Left colon (tissue), 2 donors: ENCODE results near the gene PRR19. TPM values are rescaled to one million over a fixed set of nuclear protein-coding genes. Genes with fewer than 3 reads are reported as not detected.
"Not testable (repeated sequence)": the region's sequence is repeated elsewhere in the genome, so short reads cannot be mapped to it uniquely, and the experiment has no call there.

Source experiments
- ATAC-seq: fragments of 200-7000 bp; cut with Tn5 transposase; one replicate; pipeline ENCODE4 v1.9.1; 2020; ENCODE audit warnings: mild to moderate bottlenecking, moderate library complexity
- DNase-seq, 2 donors: peaks; one replicate each; pipeline ENCODE4 v3.0.0-alpha.2; 2020
- intact Hi-C, 2 donors: fragments of 100-400 bp; cut with DNase I in 1 of 2; cut with micrococcal nuclease in 1 of 2; formaldehyde crosslinking; loops; one replicate each; pipeline versions ENCODE4 v1.11.2 to v1.14.0; 2022; cut with DNase I, micrococcal nuclease
- long read RNA-seq: library from polyadenylated mRNA; unstranded; transcript quantifications from one replicate; pipeline ENCODE4 v2.0.0, GENCODE V29; 2021
- total RNA-seq, 2 donors: library from RNA; stranded (reverse); fragmentation: NEBNext Ultra II Directional; extraction: Animal tissue kit (Norgen Biotek cat#: 25700); gene quantifications; one replicate each; pipeline ENCODE4 v1.2.1, GENCODE V29; 2021
- donor health status: DM: no; HTN: no; CAD: no.
- donor health status: DM: yes; HTN: yes; CAD: no.

The PRR19 gene, protein sequence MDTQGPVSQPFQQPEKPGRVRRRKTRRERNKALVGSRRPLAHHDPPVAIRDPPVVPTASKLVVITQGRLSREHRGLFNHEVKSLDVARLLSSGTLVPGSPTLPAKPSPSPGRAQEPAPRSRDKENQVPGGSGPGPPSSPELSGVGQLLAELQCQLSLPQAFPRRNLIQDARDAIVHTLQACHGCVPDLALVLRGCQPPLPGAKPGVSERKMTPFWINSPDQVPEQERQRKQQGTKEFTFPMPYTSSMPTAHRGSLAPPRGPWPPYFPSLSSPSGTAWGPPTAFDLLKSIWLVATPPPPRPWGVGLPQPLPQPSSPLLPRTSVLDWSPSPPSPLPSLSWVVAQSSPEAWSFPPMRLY
- under 1 TPM; 0.49 to 0.50 TPM for total RNA-seq
- long read RNA-seq, result 0 reads

DNA sequence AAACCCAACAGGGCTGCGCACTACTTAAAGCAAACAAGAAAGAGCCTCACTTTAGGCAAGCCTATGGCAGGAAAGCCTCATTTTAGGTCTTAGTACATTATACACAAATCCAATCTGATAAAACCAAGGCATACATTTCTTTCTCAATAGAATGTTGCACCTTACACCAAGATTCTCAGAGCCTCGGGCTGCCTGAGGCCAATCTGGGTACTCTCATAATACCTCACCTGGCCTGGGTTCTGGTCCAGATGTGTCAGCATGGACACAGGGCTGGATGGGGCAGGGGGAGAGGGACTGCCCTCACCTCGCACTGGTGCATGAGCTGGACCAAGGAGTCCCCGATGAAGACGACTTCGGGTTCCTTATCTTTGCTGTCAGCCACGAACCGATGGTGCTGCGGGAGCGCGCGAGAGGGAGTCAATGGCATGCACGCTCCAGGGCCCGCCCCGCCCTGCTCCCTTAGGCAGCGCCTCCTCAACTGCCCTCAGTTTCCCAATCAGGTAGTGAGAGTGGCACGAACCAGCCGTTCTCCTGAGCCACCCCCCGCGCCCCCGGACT, at the start of gene PRR19:
PRR19 (plus strand) TSS at position 487 of the 558 bp plus-strand sequence. CDS start 7,453 bp downstream, outside the sequence.
- intact Hi-C loops, result no loop called here
- ATAC-seq (peak; percentile 53), DNase-seq (peak in 1 of 2 donors; percentile 69)

DNA sequence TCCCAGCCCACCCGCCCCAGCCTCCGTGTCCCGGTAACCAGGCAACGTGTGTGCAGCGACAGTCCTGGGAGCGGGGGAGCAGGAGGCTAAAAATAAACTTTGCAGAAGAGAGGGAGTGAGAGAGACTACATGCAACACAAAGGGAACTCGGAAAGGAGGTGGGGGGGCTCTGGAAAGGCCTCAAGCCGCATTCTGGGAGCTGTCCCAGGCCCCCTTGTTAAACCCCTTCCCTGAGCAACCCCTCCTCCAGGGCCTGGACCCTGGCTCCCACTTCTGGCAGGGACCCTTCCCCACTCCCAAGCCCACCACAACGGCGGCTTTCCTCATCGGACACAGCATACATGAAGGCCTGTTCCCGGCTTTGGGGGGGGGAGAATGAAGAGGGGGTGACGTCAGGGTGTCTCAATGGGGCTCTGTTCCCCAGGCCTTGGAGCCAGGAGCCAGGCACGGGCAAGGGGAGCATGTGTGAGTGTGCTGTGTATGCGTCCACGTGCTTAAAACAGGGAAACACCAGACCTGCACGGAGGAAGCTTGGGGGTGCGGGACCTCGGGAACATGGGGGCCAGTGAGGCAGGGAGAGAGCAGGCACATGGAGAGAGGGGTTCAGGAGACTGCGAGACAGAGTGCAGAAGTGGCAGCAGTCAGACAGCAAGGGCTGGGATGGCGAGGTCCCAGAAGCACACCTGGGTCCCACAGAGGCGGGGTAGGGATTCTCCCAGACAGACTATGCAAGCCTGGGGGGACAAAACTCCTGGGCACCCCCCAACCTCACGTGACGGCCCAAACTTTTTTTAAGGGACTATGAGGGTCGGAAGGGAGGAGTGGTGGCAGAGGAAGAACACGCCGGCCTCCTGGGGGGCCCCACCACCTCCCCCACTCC, 49.3 kb upstream of the PRR19 start:
- ATAC-seq, result no peak
- DNase-seq, result peak in 1 of 2 donors; percentile 34
- intact Hi-C loops, result no loop called here

DNA sequence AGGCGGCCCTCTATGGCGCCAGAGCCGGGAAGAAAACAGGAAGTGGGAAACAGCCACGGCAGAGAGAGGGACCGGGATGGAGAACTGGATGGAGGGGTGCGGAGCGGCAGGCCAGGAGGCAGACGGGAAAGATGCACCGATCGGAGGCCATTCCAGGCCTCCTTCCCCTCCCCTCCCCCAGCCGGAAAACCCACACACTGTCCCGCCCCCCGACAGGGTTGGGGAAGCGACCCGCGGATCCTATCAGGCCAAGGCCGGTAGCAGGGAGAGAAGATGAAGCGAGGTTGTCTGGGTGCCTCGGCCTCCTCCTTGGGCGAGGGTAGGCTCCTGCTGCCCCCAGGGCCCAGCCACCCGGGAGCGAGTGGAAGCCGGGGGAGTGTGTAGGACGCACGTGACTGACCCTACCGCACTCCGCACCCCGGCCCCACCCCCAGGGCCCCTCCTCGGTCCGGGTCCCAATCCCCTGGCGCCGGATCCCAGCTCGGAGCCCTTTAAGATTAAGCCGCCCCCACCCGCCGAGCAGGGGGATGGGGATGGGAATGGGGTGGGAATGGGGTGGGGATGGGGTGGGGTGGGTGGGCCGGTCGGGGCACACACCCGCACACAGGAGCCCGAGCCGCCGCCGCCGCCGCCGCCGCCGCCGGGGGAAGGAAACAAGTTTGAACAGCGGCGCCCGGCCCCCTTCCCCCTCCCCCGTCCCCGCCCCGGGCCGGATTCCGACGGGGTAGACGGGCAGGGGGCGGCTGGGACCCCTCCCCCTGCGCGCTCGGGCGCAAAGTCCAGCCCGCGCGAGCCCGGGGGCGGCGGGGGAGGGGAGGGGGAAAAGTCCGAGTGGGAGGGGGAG, 48.5 kb upstream of the PRR19 start:
- ATAC-seq (peak; percentile 26), DNase-seq (peak; percentile 70 to 74)
- intact Hi-C loops, result no loop called here

DNA sequence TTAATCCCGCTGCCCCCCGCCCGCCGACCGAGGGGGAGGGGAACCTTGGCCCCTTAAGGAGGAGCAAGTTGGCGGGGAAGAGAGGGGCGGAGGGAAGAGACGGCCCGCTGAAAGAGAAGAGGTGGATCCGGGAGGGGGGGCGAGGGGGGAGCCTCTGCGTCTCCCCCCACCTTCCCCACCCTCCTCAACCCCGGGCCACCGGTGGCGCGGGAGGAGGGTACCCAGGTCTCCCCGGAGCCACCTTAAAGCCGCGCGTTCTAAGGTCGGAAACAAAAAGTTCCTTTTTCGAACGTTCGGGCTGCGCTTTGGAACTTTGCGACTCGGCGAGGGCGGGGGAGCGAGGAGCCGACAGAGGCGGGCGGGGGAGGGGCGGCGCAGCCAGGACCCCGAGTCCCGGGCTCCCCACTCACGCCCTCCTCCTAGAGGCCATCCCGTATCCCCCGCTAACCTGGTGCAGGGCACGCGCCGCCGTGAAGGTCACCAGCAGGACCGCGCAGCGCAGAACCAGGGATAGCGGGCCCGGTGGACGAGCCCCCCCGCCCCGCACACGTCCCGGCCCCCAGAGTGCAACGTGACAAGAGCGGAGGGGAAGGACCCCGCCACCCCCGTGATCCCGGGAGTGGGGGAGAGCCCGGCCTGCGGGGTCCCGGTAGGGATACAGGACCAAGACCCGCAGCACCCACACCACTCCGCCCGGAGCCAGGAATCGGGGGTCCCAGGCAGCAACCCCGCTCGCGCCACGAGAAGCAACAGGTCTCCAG, 47.7 kb upstream of the PRR19 start:
- peak; percentile 78 to 88 for DNase-seq
- intact Hi-C loops, result no loop called here
- ATAC-seq, result peak; percentile 48

DNA sequence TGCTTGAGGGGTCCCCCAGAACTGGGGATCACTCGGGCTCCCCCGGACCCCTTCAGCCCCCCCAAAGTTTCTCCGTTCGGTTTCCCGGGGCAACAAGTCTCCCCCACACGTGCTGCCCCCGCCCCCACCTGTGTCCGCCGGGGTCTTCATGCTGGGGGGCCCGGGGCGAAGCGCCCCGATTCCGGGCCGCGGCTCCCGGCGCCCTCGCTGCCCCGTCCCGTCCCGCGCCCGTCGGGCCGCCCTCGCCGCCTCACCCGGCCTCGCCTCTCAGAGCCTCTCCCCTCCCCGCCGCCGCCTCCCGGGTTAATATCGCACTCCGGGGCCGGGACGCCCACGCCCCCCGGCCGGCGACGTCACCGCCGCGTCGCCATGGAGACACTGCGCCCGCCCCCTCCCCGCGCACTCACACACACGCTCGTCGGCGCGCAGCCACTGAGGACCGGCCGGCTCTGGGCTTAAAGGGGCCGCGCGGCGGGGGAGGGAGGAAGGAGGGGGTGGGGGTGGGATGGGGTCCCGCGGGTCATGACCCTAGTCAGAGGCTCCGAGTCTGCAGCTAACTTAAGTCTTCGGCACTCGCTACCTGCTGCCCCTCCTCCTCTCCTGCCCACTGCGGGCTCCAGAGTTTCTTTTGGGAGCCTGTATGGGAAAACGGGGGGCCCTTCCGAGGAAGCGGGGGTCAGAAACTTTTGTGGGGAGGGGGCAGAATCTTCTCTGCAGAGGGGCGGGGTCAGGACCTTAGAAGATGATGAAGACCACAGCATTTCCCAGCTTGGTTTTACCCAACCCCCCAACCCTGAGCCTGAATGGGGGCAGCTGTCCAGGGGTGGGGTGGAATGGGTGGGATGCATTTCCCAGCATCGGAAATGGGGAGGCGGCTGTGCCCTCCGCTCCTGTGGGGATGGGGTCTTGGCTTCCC, 46.8 kb upstream of the PRR19 start, which contains the start of gene ERF:
ERF (minus strand) TSS at position 279 of the 916 bp plus-strand sequence; CDS start at position 150, 129 bp downstream.
- ATAC-seq (peak; percentile 82), DNase-seq (peak; percentile 92 to 95)
- intact Hi-C loops, result no loop called here

DNA sequence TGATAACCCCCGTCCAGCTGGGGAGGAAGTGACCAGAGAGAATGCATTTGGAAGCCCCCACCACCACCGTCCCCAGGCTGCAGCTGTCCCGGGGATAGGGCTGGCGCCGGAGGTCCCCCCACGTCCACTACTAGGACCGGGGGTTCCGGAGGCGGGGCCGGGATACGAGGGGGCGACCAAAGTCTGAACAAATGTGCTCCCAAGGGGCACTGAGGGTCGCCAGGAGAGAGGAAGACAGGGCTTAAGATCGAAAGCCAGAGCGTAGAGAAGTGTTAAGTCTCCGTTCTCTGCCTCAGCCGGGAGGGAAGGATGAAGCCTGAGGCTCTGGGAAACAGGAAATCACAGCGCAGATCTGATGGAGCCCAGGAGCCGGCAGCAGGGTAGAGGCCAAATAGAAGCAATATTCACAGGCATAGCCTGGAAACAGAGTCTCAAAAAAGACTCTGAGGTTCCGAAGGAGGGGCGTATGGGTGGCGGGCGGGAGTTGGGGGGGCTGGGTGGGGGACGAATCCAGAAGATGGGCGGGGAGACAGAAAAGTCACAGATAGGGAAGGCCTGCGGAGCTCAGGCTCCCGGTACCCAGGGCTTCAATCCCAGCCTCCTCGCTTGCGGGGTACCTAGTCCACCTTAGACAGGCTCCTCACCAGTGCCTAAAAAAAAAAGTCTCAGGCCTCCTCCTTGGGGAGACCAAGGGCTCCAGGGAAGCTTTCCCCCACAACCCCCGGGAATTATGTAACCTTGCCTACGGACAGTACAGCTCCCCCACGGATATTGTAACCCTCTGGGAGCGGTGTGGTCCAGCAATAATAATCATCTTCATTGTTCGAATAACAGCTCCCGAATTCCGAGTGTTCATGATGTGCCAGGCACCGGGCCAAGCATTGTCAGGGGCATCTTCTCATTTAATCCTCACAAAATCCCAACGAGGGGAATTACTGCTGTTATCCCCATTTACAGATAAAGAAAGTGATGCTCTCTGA, 45.9 kb upstream of the PRR19 start:
- intact Hi-C loops, result no loop called here
- peak in 1 of 2 donors; percentile 53 for DNase-seq
- no peak for ATAC-seq

DNA sequence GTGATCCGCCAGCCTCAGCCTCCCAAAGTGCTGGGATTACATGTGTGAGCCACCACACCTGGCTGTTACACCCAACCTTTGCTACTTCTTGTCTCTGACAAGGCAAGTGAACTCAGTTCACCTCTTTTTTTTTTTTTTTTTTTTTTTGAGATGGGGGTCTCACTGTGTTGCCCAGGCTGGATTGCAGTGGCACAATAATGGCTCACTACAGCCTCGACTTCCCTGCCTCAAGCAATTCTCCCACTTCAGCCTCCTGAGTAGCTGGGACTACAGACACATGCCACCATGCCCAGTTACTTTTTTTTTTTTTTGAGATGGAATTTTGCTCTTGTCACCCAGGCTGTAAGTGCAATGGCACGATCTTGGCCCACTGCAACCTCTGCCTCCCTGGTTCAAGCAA, 44.1 kb upstream of the PRR19 start:
- ATAC-seq, intact Hi-C loops, DNase-seq: not testable (repeated sequence)

DNA sequence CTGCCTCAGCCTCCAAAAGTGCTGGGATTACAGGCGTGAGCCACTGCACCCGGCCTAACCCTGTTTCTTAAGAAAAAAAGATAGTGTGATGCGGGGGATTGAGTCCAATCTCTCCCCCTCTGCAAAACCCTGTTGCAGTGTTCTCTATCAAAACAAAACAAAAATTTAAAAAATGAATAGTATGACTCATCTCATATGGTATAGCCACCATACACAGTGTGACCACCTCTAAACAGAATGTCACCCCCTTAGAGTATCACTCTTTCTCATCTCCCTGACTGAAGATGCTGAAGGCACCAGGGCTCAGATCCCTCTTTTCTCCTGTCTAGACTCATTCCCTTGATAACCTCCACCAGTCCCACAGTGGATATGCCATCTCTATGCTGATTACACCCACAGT, 40.2 kb upstream of the PRR19 start:
- DNase-seq (no peak), ATAC-seq (no peak)
- intact Hi-C loops, result no loop called here

DNA sequence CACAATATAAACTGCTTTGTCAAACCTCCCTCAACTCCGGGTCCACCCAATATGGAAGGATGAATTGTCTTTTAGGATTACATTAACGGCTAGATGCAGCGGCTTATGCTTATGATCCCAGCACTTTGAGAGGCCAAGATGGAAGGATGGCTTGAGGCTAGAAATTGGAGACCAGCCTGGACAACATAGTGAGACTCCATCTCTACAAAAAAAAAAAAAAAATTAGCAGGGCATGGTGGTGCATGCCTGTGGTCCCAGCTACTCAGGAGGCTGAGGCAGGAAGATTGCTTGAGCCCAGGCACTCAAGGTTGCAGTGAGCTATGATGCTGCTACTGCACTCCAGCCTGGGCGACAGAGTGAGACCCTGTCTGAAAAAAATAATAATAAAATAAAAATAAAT, 35.8 kb upstream of the PRR19 start:
- DNase-seq, intact Hi-C loops, ATAC-seq: not testable (repeated sequence)

DNA sequence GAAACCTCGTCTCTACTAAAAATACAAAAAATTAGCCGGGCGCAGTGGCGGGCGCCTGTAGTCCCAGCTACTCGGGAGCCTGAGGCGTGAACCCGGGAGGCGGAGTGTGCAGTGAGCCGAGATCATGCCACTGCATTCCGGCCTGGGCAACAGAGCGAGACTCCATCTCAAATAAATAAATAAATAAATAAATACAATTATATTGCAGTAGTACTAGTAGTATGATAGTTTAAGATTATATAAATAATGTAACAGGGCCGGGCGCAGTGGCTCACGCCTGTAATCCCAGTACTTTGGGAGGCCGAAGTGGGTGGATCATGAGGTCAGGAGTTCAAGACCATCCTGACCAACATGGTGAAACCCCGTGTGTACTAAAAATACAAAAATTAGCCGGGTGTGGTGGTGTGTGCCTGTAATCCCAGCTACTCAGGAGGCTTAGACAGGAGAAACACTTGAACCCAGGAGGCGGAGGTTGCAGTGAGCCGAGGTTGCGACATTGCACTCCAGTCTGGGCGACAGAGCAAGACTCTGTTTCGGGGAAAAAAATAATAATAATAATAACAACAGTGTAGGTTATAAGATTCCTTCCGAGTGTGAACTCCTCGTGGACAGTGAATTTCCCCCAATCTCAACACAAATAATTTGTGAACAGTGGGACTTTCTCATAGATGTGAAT, 34.9 kb upstream of the PRR19 start:
- intact Hi-C loops, ATAC-seq: not testable (repeated sequence)
- peak in 1 of 2 donors; percentile 11 for DNase-seq

DNA sequence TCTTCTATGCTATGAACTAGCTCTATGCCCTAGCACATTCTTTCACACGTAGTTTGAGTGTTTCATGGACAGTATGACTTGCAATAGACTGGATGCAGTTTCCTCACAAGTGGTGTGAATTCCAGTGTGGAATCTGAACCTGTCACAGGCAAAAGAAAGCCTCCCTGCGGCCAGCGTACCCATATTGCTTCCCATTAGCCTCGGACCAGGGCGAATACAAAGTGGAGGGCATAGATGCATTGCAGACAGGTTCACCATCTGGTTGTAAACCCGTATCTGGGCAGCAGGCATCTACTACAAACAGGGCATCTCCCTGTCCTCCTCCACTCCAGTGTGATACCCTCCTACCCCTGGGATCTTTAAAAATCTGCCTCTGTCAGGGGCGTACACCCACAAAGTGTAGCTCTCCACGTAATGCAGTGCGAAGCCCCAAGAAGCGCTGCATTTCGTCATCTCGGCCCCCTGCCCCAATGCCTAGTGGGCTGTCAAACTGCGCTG, 34.2 kb upstream of the PRR19 start:
- DNase-seq (no peak), ATAC-seq (no peak)
- intact Hi-C loops, result no loop called here

DNA sequence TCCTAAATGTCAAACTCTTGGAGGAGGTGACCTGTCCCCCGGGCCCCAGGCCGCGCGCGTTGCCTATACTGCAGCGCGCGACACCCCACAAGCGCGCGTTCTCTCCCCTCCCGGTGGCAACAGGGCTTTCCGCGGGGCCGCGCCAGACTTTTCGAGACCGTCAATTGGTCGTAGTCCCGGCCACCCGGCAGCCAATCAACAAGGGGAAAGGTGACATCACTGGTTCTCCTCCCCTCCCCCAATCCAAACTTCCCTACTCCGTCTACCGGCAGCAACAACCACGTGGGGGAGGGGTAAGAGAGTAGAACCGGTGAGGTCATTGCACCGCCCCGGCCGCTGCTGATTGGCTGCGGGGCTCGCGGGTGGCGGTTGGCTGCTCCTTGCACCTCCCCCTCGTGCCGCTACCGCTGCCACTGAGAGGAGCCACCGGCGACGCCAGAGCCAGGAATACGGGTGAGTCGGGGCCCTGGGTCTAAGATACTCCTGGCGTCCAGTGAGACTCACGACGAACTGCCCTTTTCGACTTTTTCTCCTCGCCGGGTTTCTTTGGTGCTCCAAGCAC, 33.7 kb upstream of the PRR19 start:
- intact Hi-C loops, result no loop called here
- ATAC-seq, result peak; percentile 74
- DNase-seq, result peak; percentile 98 to 100

DNA sequence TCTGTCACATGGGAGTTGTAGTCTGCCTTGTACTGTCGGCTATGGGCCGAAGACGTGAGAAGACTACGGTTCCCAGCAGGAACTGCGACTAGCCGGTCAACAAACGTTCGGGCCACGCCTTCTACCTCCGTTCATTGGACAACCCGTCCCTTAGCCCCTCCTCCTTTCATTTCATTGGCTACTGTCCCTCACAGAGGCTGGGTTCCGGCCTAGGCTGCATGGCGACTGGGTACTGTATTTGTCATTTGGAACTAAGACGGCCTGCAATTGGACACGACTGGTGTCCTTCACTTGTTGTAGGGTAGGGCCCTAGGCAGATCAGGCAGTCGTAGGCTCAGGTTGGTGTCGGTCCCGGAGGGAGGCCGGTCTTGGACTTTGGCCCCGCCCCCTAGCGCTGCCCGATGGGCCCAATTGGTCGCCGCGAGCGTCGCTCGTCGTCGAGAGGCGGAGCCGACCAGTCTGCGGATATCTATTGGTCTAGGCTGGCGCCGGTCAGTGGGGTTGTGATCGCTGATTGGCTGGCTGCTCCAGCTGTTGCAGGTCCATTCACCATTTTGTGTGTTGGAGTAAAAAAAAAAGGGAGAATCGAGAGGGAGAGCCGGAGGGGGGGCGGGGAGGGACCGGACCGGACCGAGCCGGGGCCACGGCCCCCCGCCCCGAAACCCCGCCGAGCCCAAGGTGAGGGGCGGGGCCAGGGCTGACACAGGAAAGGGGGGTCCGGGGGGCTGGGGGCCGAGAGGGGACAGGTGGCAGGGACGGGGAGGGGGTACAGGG, 33.0 kb upstream of the PRR19 start, which contains the start of gene CIC:
CIC (plus strand) TSS at position 549 of the 774 bp plus-strand sequence. CDS start 2,532 bp downstream, outside the sequence.
- peak; percentile 75 for ATAC-seq
- intact Hi-C loops, result no loop called here
- DNase-seq, result peak; percentile 99 to 100
